HG02943 (cell line): ENCODE measurements around the gene WASF2.
"Not testable (repeated sequence)": the region's sequence is repeated elsewhere in the genome, so short reads cannot be mapped to it uniquely, and the experiment has no call there.

Source experiments
- ATAC-seq: cut with Tn5 transposase; IDR thresholded peaks from one replicate; pipeline ENCODE4 v1.9.1; 2021; ENCODE audit warnings: mild to moderate bottlenecking, low read depth, moderate library complexity; ENCODE audit not compliant: unreplicated experiment

WASF2 gene

DNA sequence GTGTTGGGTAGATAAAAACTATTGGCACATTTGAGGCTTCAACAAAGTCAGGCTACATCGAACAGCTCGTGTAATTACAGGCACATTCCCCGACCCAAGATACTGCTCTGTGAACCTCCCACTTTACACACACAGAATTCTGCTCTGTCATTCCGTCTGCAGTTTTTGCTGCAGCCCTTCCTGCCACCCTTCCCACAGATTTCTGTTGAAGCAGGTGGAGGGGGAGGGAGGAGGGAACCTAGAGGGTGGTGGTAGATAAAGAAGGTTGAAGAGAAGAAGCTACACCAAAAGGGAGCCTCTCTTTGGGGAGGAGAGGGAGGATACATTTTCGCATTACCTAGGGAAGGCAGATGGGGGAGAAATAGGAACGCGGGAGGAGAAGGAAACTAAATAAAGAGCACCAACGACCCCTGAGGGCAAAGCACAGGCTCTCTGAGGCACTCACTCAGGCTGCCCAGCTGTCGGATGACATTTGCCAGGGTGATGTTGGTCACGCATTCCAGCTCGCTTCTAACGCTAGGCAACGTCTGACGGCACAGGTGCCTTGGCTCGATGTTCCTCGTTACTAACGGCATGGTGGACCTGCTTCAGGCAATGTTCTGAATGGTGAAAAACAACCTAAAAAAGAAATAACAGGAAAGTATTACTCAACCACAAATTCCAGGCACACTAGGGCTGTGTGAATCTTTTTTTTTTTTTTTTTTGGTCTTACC lies 61.5 kb downstream of the WASF2 start:
- no peak for ATAC-seq

DNA sequence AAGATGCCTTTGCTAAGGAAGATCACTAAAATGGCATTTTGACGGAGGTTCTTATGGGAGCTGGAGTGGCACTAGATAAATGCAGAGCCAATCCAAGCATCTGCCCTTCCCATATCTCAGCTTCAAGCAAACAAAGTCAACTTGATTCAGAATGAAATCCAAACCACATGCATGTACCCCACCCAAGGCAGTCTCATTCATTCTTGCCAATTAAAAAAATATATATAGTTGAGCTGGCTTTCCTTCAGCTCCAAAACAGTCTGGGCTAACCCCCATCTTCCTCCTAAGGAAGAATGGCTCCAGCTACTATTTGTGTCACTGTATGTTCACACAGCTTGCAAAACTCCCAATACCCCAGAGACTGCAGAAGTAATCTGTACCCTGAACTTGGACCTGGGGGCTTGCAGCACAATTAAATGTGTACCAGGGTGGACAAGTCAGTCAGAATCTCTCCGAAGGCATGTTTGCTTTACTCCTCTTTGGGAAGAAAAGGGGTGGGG lies 62.1 kb downstream of the WASF2 start:
- no peak for ATAC-seq

- ATAC-seq, result no peak
Measured at GRCh38 chr1:27427329-27427728, 62.6 kb downstream of the WASF2 start.

GRCh38 chr1:27423709-27424108 lies 66.3 kb downstream of the WASF2 start:
- no peak for ATAC-seq

- ATAC-seq, result no peak
Measured at GRCh38 chr1:27418326-27419185, 71.4 kb downstream of the WASF2 start.

GRCh38 chr1:27417713-27418112 lies 72.3 kb downstream of the WASF2 start:
- no peak for ATAC-seq

DNA sequence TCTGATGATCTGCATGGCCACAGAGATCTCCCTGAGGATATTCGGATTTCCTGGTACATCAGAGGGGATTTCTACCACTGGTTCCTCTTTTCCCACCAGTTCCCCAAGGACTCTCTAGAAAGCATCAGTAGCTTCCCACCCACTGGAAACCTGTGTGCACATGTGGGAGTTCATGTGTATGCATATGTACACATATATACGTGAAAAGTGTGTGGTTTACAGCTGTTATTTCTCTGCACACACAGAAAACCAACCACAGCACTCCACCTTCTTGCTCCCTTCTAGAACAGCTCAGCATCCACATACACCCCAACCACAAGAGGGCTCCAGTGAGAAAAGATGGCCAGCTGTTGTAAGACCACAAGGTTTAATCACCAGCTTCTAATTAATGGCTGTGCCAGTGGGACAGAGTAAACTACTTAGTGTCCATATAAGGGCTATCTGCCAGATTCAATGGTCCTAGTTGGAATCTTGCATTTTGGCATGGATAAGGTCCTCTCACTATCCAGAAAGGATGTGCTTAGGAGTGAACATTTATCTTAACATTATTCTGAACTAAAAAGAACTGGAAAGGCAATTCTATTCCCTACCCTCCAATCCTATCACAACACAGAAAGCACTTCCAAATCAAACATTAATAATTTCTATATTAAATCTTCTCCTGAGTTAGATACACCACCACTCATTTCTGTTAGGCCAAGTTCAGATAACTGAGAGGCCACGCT lies 73.4 kb downstream of the WASF2 start:
- ATAC-seq, result no peak

DNA sequence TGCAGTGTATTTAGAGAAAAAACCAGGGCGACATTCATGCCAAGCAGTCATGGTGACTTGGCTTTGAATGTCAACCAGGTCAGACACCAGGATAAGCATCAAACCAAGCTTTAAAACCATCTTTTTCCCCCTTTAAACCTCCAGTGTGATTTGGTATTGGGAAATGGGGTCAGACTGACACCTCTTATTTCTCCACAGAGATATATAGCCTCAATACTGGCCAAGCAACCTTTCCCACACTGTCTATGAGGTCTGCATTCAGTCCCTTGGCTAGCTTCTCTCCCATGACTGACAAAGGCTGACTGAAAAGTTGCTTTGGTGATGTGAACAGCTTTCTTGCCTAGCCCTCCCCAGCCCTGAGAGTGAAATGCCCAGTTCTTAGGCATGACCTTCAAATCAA lies 75.9 kb downstream of the WASF2 start:
- no peak for ATAC-seq

GRCh38 chr1:27413004-27413403 lies 77.0 kb downstream of the WASF2 start:
- ATAC-seq, result no peak

DNA sequence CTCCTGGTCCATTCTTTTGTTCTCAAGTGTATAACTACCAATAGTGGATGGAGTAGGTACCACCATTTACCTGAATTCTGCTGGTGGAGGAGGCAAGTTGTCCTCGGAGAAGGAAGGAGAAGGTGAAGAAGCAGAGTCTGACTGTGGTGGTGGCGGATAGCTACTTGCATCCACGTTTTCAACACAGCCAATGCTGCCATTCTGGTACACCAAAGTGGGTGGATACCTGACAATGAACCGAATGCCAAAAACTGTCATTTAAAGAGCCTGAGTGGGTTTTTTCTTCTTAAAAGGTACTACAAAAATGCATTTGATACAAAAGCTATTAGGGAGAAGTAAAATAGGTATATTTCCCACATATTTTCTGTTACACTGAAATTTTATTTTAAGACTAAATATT lies 77.5 kb downstream of the WASF2 start:
- no peak for ATAC-seq

DNA sequence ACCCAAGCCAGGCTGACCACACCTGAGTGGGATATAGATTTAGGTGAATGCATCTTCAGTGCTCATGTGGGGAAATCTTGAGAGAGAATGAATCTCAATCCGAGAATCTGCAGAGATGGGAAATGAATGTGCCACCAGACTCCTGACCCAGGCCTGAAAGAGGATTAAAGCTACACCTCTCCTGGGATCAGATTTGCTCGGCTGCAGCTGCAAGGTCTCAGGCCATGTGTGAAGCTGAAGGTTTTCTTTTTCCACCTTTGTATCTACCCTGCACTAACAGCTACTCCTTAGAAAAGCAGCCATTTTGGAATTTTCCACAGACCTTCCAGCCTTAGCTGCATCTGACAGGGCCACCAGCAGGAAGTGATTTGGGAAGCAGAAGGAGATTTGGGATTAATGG lies 79.3 kb downstream of the WASF2 start:
- no peak for ATAC-seq

- ATAC-seq, result no peak
Measured at GRCh38 chr1:27409669-27410068, 80.3 kb downstream of the WASF2 start.

DNA sequence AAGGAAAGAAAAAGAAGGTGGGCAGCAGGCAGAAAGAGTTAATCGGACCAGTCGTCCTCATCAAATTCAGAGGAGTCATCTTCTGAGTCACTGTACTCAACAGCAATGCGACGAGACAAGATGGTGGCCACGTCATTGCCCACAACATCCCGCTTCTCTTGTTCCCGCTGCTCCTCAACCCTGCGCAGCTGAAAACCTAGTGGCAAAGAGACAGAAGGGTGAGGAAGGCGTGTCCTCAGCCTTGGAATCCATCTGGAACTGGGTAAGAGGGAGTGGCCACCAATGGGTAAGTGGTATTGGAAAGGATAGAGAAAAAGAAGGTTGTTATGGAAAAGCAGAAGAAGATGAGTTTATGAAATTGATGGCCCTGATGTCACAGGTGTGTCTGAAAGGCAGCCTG lies 81.8 kb downstream of the WASF2 start:
- no peak for ATAC-seq

DNA sequence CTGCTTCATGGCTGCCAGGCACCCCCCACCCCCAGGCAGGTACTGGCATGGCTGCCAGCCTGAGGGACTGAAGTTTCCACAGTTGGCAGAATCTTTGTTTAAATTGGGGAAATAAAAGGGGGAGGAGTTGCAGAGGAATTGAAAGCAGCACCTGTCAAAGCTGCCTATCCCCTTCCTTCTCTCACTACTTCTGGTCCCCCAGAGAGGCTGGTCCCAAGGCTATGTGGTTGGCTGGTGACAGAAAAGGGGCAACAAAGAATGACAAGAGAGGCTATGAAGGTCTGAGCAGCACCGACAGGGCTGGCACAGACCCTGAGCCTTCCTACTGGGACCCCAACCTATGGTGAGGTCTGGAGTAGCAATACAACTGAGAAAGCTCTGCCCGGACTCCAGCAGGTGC lies 83.2 kb downstream of the WASF2 start:
- not testable (repeated sequence) for ATAC-seq

DNA sequence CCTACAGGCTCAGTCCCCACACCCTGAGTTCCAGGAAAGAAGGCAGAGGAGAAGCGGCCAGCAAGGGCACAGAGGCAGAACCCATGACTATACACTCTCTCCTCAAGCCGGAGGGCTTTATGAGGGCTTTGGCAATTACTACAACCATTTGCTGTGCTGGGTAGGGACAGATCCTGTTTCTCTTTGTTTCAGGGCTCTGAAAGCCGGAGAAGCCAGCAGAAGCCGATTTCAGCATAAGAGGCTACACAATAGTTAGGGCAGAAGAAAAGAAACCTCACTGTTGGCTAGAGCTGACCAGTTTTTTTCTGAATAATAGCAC lies 83.6 kb downstream of the WASF2 start:
- ATAC-seq, result no peak

- ATAC-seq, result not testable (repeated sequence)
Measured at GRCh38 chr1:27405598-27406361, 84.2 kb downstream of the WASF2 start.

DNA sequence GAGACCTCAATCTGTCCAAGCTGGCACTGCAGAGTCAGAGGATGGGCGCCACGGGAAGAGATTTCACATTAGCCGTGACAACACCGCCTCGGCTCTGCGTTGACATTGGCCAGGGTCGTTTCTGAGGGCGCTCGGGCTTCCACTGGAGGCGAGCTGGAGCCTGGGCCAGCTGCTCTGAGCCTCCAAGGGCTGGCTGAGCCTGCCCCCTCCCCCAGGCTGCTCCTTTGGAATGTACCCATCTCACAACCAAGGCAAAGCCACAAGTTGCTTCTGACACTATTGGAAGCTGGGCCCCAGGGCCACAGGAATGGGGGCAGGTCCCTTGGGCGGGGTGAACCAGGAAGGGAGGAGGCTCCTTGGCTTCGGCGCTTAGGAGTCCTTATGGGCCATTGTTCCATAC lies 84.9 kb downstream of the WASF2 start:
- no peak for ATAC-seq

GRCh38 chr1:27403931-27404330 lies 86.0 kb downstream of the WASF2 start:
- ATAC-seq, result no peak

DNA sequence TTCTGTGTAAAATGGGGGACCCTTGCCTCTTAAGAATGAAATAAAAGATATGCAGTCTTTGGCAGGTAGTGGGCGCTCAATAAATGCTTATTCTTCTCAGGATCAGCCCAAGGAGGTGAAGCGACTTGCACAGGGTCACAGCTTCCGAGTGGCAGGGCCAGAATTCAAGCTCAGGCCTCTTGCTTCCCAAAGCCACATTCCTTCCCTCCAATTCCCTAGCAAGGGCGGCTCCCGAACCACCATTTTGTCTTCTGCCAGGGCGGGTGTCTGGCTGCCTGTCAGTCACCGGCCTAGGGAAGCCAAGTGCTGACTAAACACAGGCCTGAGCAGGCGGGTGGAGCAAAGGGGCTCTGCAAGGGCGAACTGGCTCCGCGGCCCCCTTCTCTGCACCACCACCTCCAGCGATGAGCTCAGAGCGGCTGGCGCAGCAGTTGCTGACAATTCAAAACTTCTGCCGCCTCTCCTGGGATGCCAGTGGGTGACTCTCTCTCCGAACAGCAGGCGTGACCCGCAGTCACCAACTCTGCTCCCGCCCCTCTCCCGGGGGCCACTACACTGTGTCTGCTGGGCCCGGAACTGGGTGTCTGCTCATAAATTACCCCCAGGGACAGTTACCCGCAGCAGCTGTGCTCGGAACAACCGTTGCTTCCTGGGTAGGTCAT lies 86.8 kb downstream of the WASF2 start:
- ATAC-seq, result no peak

DNA sequence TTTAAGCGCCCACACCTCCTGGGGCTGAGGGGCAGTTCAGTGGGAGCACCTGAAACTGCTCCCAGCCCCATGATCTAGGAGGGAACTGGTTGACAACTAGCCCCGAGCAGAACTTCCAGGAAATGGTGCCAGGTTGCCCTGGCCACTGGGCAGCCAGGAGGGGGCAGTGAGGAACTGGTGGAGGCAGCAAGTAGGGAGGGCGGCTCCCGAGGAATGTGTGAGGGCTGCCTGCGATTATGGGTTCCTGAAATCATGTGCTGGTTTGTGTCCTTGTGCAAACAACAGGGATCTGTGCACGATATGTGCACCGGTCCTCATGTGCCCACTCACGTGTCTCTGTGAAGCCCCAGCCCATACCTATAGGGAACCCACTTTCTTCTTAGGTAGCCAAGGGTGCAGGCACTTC lies 87.6 kb downstream of the WASF2 start:
- ATAC-seq, result no peak
